Measurements from ENCODE around the gene HSCB. TPM values are rescaled to one million over a fixed set of nuclear protein-coding genes. Genes with fewer than 3 reads are reported as not detected.
A peak's percentile ranks its signal among the peaks of the same experiment; 100 is the strongest.

Gene HSCB
- total and polyA plus RNA-seq, 12 donors, result 19.7 to 48.2 (median 28.5) TPM

- Histone ChIP-seq H3K4me3 (no peak overlapping the region), H3K4me1 (replicated peaks in 1 of 2) (peaks cover 5 to 28% of the 10 kb centered on the region in 2 donors), H3K36me3 (replicated peaks in 1 of 2) (peaks cover 0 to 44% of the 10 kb centered on the region in 2 donors), H3K27me3 (no peaks in the 10 kb centered on the region), H3K27ac (no peak overlapping the region), H3K9me3 (replicated peaks in 1 of 3) (no peaks in the 10 kb centered on the region)
- TF ChIP-seq, protein P1, sequence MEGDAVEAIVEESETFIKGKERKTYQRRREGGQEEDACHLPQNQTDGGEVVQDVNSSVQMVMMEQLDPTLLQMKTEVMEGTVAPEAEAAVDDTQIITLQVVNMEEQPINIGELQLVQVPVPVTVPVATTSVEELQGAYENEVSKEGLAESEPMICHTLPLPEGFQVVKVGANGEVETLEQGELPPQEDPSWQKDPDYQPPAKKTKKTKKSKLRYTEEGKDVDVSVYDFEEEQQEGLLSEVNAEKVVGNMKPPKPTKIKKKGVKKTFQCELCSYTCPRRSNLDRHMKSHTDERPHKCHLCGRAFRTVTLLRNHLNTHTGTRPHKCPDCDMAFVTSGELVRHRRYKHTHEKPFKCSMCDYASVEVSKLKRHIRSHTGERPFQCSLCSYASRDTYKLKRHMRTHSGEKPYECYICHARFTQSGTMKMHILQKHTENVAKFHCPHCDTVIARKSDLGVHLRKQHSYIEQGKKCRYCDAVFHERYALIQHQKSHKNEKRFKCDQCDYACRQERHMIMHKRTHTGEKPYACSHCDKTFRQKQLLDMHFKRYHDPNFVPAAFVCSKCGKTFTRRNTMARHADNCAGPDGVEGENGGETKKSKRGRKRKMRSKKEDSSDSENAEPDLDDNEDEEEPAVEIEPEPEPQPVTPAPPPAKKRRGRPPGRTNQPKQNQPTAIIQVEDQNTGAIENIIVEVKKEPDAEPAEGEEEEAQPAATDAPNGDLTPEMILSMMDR (IDR thresholded peaks at IDR 0.05), result no peak
- no peak for TF ChIP-seq POLR2A (IDR thresholded peaks at IDR 0.05)
- intact Hi-C loops (cut with DNase I), result no loop called here
- 67 to 77% (median 70%) methylated on average over 3 of the region's 3 CpGs for WGBS, 4 donors
- DNase-seq, result peak in 1 of 7 donors; percentile 31
These were observed 50.1 kb downstream of the HSCB start for GRCh38 chr22:28791841-28792490.

GRCh38 chr22:28792491-28793383 lies 50.9 kb downstream of the HSCB start:
- no peak for TF ChIP-seq POLR2A (IDR thresholded peaks at IDR 0.05)
- TF ChIP-seq, protein P1 (IDR thresholded peaks at IDR 0.05), result no peak
- DNase-seq, result peak in 1 of 7 donors; percentile 45
- intact Hi-C loops (cut with DNase I), result no loop called here
- Histone ChIP-seq H3K27ac (no peak overlapping the region), H3K4me1 (replicated peaks in 1 of 2) (peaks cover 5 to 36% of the 10 kb centered on the region in 2 donors), H3K36me3 (replicated peaks in 1 of 2) (peaks cover 0 to 47% of the 10 kb centered on the region in 2 donors), H3K27me3 (no peaks in the 10 kb centered on the region), H3K9me3 (replicated peaks in 1 of 3) (no peaks in the 10 kb centered on the region), H3K4me3 (no peak overlapping the region)
- 90 to 95% (median 92%) methylated on average over 15 of the region's 15 CpGs for WGBS, 4 donors

DNA sequence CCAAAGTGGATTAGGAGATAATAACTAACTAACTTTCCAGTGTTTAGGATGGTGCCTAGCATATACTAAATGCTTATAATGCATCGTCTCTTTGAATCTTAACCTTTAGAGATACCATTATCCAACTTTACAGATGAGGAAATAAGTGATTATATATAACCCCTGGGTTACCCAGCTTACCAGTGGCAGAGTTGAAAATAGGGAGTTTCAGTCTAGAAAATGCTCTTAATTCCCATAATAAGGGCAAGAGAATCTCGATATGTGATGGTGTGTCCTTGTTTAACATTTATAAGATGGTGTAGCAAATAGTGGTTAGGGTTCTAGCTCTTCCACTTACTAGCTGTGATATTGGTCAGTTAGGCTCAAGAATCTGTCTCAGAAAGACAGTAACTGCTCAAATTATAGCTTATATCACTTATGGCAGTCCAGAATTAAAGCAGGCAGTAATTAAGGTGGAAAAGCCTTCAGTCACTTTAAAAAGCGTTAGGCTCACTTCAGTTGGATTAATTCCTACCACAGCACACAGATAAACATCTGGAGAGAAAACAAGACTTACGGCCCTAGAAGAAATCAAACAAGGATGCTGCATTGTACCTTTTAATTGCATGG lies 52.2 kb downstream of the HSCB start:
- H3K36me3 ChIP-seq (replicated peaks in 1 of 2), result peaks cover 0 to 53% of the 10 kb centered on the region in 2 donors
- no peak overlapping the region for H3K4me3 ChIP-seq
- 70 to 82% (median 76%) methylated on average over 4 of the region's 4 CpGs for WGBS, 4 donors
- peaks cover 18 to 48% of the 10 kb centered on the region in 2 donors for H3K4me1 ChIP-seq (replicated peaks in 1 of 2)
- H3K27ac ChIP-seq, result no peak overlapping the region
- no peak for DNase-seq
- TF ChIP-seq POLR2A (IDR thresholded peaks at IDR 0.05), result no peak
- TF ChIP-seq, protein P1 (IDR thresholded peaks at IDR 0.05), result no peak
- no peaks in the 10 kb centered on the region for H3K9me3 ChIP-seq (replicated peaks in 1 of 3)
- intact Hi-C loops (cut with DNase I), result no loop called here
- H3K27me3 ChIP-seq, result no peaks in the 10 kb centered on the region

Measured in adrenal gland (tissue), 12 donors.